ENCODE measurements around the gene PITPNM1. TPM values are rescaled to one million over a fixed set of nuclear protein-coding genes. Genes with fewer than 3 reads are reported as not detected.

The PITPNM1 gene
- polyA plus RNA-seq, 1 donor from 2014 or later: 25.8 TPM

DNA sequence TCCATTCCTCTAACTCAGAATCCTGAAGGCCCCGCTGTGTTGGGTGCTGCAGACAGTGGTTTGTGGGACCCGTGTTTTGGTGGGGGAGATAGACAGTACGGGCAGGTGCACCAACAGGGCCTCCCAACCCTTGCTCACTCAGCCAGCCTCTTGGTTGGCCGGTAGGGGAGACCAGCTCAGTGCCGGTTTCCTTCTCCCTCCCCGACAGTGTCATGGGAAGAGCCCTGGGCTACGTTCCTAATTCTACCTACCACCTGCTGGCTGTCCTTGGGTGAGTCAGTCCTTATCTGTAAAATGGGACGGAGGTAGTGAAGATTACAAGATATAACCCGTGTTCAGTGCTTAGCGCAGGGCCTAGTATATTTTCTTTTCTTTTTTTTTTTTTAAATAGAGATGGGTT lies 42.0 kb downstream of the PITPNM1 start (continued):
- TF ChIP-seq POLR2AphosphoS5 (IDR thresholded peaks at IDR 0.05) (no peak), EP300 (conservative IDR thresholded peaks at IDR 0.05; ENCODE audit: poor library complexity, severe bottlenecking) (no peak)

DNA sequence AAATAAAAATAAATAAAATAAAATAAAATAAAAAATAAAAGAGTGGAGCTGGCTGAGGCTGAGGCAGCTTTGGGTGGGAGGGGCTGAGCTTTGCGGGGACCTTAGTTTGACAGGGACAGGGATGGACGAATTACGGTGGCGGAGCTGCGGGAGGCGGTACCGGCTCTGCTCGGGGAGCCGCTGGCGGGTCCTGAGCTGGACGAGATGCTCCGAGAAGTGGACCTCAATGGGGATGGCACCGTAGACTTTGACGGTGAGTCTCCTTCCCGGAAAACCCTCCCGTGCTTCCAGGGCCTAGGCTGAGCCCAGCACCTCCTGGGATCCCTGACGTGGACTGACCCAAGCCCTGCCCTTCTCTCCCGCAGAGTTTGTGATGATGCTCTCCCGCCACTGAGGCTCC lies 46.9 kb downstream of the PITPNM1 start:
- Histone ChIP-seq H3K79me2 (replicated peaks; ENCODE audit: insufficient read depth, low read length) (no peaks in the 10 kb centered on the region), H2AFZ (ENCODE audit: low read depth, low read length) (no peak overlapping the region), H3K9me3 (ENCODE audit: low read length) (no peaks in the 10 kb centered on the region), H3K4me3 (ENCODE audit: low read length) (no peak overlapping the region), H3K27me3 (ENCODE audit: insufficient read depth, low read depth, low read length) (no peaks in the 10 kb centered on the region), H3K4me2 (ENCODE audit: low read length) (no peak overlapping the region), H4K20me1 (ENCODE audit: insufficient read depth) (no peaks in the 10 kb centered on the region), H3K27ac (ENCODE audit: low read length) (no peak overlapping the region), H3K36me3 (ENCODE audit: insufficient read depth, low read length) (no peaks in the 10 kb centered on the region), H3F3A (ENCODE audit: insufficient read depth, low read length, poor library complexity, severe bottlenecking) (no peaks in the 10 kb centered on the region), H3K9me2 (ENCODE audit: insufficient read depth, low read length) (no peaks in the 10 kb centered on the region), H3K9ac (ENCODE audit: low read length) (no peak overlapping the region)
- no peak for TF ChIP-seq TAF1 (IDR thresholded peaks at IDR 0.05; ENCODE audit: low read depth)
- TF ChIP-seq POLR2AphosphoS5 (IDR thresholded peaks at IDR 0.05): no peak
- no peak for TF ChIP-seq EP300 (conservative IDR thresholded peaks at IDR 0.05; ENCODE audit: poor library complexity, severe bottlenecking)
- no peak for TF ChIP-seq MXI1 (conservative IDR thresholded peaks at IDR 0.05; ENCODE audit: poor library complexity, severe bottlenecking)
- no peak for TF ChIP-seq RAD21 (conservative IDR thresholded peaks at IDR 0.05)
- TF ChIP-seq CTCF (IDR thresholded peaks at IDR 0.05; ENCODE audit: poor library complexity, severe bottlenecking): no peak

DNA sequence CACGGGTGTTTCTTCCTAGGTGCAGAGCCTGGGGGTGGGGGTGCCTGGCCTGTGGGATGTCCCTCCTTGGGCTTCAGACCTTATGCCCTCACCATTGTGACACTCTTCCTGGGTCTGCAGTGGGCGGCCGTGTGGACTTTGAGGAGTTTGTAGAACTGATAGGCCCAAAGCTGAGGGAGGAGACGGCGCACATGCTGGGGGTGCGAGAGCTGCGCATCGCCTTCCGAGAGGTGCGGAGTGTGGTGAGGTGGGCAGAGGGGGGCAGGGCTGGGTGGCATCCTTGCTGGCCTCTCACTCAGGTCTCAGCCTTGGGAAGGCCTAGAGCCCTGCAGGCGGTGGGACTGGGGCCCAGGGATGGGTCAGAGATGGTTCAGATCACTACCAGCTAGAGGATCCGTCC lies 47.7 kb downstream of the PITPNM1 start:
- H3F3A ChIP-seq (ENCODE audit: insufficient read depth, low read length, poor library complexity, severe bottlenecking): no peaks in the 10 kb centered on the region
- H3K9ac ChIP-seq (ENCODE audit: low read length): no peak overlapping the region
- no peak overlapping the region for H3K4me3 ChIP-seq (ENCODE audit: low read length)
- H3K27me3 ChIP-seq (ENCODE audit: insufficient read depth, low read depth, low read length): no peaks in the 10 kb centered on the region
- no peaks in the 10 kb centered on the region for H3K9me3 ChIP-seq (ENCODE audit: low read length)
- H2AFZ ChIP-seq (ENCODE audit: low read depth, low read length): no peak overlapping the region
- TF ChIP-seq TAF1 (IDR thresholded peaks at IDR 0.05; ENCODE audit: low read depth): no peak
- no peak for TF ChIP-seq EZH2 (IDR thresholded peaks at IDR 0.05; ENCODE audit: borderline replicate concordance, insufficient read depth, low read length, poor library complexity, severe bottlenecking)
- no peak for TF ChIP-seq POLR2AphosphoS5 (IDR thresholded peaks at IDR 0.05)
- no peak overlapping the region for H3K4me2 ChIP-seq (ENCODE audit: low read length)
- no peaks in the 10 kb centered on the region for H3K9me2 ChIP-seq (ENCODE audit: insufficient read depth, low read length)
- H3K27ac ChIP-seq (ENCODE audit: low read length): no peak overlapping the region
- H3K79me2 ChIP-seq (replicated peaks; ENCODE audit: insufficient read depth, low read length): no peaks in the 10 kb centered on the region
- no peaks in the 10 kb centered on the region for H3K36me3 ChIP-seq (ENCODE audit: insufficient read depth, low read length)
- H4K20me1 ChIP-seq (ENCODE audit: insufficient read depth): no peaks in the 10 kb centered on the region

DNA sequence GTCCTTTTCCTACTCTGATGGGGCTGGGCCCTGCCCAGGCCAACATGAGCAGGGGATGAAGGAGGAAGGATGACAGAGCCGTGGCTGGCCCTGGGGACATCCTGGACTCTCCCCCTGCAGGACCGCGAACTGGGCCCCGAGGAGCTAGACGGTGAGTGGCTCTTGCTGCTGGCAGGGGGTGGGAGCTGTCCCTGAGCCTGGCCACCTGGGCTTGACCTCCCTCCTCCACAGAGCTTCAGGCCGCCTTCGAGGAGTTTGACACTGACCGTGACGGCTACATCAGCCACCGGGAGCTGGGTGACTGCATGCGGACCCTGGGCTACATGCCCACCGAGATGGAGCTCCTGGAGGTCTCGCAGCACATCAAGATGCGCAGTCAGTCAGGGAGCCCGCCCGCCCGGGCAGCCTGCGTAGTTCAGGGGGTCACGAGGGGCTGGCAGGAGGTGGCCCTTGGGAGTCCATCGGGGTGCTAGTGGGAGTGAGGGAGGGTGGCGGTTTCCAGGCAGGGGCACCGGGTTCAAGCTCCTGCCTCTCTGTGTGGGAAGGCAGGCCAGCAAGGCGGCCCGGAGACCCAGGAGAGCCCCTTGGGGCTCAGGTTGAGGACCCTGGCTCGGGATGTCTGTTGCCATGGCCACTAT lies 49.0 kb downstream of the PITPNM1 start:
- TF ChIP-seq POLR2AphosphoS5 (IDR thresholded peaks at IDR 0.05): no peak
- no peak for TF ChIP-seq CTCF (IDR thresholded peaks at IDR 0.05; ENCODE audit: poor library complexity, severe bottlenecking)
- TF ChIP-seq EP300 (conservative IDR thresholded peaks at IDR 0.05; ENCODE audit: poor library complexity, severe bottlenecking): no peak
- no peak for TF ChIP-seq REST (IDR thresholded peaks at IDR 0.05; ENCODE audit: borderline replicate concordance)
- TF ChIP-seq MXI1 (conservative IDR thresholded peaks at IDR 0.05; ENCODE audit: poor library complexity, severe bottlenecking): no peak
- TF ChIP-seq EZH2 (IDR thresholded peaks at IDR 0.05; ENCODE audit: borderline replicate concordance, insufficient read depth, low read length, poor library complexity, severe bottlenecking): no peak
- no peak for TF ChIP-seq SMC3 (conservative IDR thresholded peaks at IDR 0.05; ENCODE audit: poor library complexity)
- TF ChIP-seq RAD21 (conservative IDR thresholded peaks at IDR 0.05): no peak
- no peak for TF ChIP-seq TAF1 (IDR thresholded peaks at IDR 0.05; ENCODE audit: low read depth)

More for the DNA sequence above, 49.0 kb downstream of the PITPNM1 start:
- Histone ChIP-seq H4K20me1 (ENCODE audit: insufficient read depth) (no peaks in the 10 kb centered on the region), H3K4me2 (ENCODE audit: low read length) (no peak overlapping the region), H3K9me3 (ENCODE audit: low read length) (no peaks in the 10 kb centered on the region), H3K79me2 (replicated peaks; ENCODE audit: insufficient read depth, low read length) (no peaks in the 10 kb centered on the region), H3K27ac (ENCODE audit: low read length) (no peak overlapping the region), H3K9ac (ENCODE audit: low read length) (no peak overlapping the region), H3F3A (ENCODE audit: insufficient read depth, low read length, poor library complexity, severe bottlenecking) (no peaks in the 10 kb centered on the region), H2AFZ (ENCODE audit: low read depth, low read length) (no peak overlapping the region), H3K36me3 (ENCODE audit: insufficient read depth, low read length) (no peaks in the 10 kb centered on the region), H3K9me2 (ENCODE audit: insufficient read depth, low read length) (no peaks in the 10 kb centered on the region), H3K4me3 (ENCODE audit: low read length) (no peak overlapping the region), H3K27me3 (ENCODE audit: insufficient read depth, low read depth, low read length) (no peaks in the 10 kb centered on the region)
